Kidney glomerular epithelial cell (primary cell): ENCODE data around the gene EPB41L1.

ENCODE experiments used
- DNase-seq: peaks from one replicate; lab custom pipeline; 2025; lab: John Stamatoyannopoulos, UW

The EPB41L1 gene

GRCh38 chr20:36281785-36282380 lies 127.3 kb downstream of the EPB41L1 start:
- no peak for DNase-seq
